HG02884 (cell line): ENCODE measurements around the gene NSD1.
"Not testable (repeated sequence)": the region's sequence is repeated elsewhere in the genome, so short reads cannot be mapped to it uniquely, and the experiment has no call there.

Experiments
- ATAC-seq: cut with Tn5 transposase; IDR thresholded peaks from one replicate; pipeline ENCODE4 v1.9.1; 2021; ENCODE audit warnings: mild to moderate bottlenecking, moderate library complexity; ENCODE audit not compliant: unreplicated experiment

NSD1 gene

GRCh38 chr5:177175336-177175735, 41.8 kb downstream of the NSD1 start:
- ATAC-seq: no peak

DNA sequence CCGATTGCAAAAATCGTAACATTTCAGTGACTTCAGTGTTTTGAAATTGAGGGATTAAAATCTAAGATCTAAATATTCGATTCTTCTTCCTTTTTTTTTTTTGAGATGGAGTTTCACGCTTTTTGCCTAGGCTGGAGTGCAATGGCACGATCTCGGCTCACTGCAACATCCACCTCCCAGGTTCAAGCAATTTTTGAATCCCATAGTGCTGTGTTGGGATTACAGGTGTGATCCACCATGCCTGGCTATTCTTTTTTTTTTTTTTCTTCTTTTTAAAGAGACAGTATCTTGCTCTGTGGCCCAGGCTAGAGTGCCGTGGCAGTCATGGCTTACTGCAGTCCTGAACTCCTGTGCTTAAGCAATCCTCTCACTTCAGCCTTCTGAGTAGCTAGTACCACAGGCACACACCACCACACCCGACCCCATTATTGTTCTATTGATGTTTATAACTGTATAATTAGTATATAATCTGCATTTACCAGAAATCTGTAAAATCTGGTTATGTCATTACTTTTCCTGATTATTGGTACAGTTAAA, 42.7 kb downstream of the NSD1 start:
- ATAC-seq: no peak

DNA sequence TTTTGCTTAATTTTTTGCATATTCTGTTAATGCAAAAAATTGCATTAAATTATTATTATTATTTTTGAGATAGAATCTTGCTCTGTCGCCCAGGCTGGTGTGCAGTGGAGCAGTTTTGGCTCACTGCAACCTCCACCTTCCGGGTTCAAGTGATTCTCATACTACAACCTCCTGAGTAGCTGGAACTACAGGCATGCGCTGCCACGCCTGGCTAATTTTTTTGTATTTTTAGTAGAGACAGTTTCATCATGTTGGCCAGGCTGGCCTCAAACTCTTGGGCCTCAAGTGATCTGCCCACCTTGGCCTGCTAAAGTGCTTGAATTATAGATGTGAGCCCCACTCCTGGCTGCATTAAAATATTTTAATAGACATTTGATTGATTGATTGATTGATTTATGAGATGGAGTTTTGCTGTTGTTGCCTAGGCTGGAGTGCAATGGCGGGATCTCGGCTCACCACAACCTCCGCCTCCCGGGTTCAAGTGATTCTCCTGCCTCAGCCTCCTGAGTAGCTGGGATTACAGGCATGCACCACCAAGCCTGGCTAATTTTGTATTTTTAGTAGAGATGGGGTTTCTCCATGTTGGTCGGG, 44.4 kb downstream of the NSD1 start:
- ATAC-seq: not testable (repeated sequence)

GRCh38 chr5:177178733-177179304, 45.2 kb downstream of the NSD1 start:
- ATAC-seq: no peak

DNA sequence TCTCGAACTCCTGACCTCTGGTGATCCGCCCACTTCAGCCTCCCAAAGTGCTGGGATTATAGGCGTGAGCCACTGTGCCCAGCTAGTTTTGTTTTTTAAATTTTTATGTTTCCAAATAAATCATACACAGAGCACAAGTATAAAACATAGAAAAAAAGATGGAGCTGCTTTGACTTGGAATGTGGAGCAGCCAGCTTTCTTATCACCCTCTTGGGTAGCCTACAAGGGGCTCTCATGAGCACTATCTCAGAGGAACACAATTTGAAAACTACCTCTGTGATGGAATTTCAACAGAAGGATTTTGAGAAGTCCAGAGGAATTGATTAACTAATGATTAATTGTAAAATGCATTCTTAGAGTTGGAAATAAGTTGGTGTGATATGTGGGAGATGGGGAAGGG, 45.9 kb downstream of the NSD1 start:
- no peak for ATAC-seq

GRCh38 chr5:177183142-177183541, 49.6 kb downstream of the NSD1 start:
- ATAC-seq: no peak

- no peak for ATAC-seq
Observed at GRCh38 chr5:177183766-177184360, 50.3 kb downstream of the NSD1 start.

DNA sequence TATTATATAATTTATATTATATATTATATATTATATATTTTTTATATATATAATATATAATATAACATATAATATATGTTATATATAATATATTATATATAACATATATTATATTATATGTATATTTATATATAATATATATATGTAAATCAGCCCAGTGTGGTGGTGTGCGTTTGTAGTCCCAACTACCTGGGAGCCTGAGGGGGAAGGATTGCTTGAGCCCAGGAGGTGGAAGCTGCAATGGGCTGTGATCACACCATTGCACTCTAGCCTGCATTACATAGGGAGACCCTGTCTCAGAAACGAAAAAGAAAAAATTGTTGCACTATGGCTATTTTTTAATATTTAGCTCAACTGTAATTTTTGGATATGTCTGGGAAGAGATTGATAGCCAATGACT, 52.4 kb downstream of the NSD1 start:
- no peak for ATAC-seq

DNA sequence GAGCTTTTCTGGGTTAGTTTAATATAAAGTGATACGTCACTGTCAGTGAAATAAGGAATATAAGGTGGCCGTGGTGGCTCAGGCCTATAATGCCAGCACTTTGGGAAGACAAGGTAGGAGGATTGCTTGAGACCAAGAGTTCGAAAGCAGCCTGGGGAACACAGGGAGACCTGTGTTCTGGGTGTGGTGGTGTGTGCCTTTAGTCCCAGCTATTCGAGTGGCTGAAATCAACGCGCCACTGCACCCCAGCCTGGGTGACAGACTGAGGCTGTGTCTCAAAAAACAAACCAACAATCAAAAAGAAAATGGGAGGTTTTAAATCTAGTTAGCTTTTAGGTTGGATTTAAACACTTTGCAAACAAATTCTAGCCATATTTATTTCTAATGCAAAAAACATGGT, 53.1 kb downstream of the NSD1 start:
- ATAC-seq: no peak

DNA sequence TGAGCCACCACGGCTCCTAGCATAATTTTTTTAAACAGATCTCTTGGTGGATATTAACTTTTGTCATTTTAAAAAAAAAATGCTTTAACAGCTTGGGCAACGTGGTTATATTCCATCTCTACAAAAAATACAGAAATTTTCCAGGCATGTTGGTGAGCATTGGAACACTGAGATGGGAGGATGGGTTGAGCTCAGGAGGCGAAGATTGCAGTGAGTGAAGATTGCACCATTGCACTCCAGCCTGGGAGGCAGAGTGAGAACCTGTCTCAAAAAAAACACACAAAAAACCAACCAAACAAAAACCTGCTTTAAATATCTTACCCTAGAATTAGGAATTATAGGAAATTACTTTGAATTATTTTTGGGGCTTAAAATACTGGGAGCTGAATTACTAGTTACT, 55.2 kb downstream of the NSD1 start:
- ATAC-seq: no peak

DNA sequence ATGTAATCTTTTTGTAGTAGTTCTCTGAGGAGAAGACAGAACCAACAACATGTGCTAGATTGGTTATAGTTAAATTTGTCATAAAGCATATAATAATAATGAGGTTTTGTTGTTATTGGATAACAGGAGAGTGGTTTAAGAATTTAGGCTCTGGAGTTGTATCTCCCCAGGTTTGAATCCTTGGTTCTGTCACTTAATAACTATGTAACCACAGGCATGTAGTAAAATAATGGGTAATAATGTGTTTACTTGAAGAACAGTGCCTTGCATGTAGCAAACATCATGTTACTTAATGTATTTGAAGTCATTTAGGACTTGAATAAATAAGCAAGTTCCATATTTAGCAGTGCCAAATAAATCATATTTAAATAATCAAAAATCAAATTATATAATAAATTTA, 55.8 kb downstream of the NSD1 start:
- ATAC-seq: no peak

DNA sequence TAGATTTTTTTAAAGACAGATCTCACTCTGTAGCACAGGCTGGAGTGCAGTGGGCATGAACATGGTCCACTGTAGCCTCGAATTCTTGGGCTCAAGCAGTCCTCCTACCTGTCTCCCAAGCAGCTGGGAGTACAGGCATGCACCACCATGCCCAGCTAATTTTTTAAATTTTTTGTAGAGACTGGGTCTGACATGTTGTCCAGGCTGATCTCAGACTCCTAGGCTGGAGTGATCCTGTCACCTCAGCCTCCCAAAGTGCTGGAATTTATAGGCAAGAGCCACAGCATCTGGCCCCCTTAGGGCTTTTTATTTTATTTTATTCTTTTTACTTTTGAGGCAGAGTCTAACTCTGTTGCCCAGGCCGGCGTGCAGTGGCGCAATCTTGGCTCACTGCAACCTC, 56.4 kb downstream of the NSD1 start:
- no peak for ATAC-seq

- no peak for ATAC-seq
Observed at GRCh38 chr5:177194268-177194667, 60.7 kb downstream of the NSD1 start.

DNA sequence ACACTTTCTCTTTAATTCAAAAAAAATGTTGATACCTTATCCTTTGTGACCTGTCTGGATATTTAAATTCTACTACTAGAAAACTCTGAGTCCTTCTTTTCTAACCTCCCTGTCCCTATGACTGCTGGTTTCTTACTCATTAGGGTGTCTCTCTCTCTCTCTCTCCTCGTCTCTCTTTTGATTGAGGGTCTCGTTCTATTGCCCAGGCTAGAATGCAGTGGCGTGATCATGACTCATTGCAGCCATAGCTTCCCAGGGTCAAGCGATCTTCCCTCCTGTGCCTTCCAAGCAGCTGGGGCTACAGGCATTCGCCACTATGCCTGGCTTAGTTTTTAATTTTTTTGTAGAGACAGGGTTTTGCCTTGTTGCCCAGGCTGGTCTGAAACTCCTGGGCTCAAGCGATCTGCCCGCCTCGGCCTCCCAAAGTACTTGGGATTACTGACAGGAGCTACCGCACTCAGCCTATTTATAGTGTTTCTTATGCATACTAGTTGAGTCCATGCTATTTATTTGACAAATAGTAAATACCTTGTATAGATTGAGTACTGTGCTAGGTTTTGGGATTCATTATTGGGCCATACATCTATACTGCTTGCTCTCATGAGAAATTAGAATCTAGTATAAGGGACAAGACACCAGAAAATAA, 61.9 kb downstream of the NSD1 start:
- no peak for ATAC-seq

DNA sequence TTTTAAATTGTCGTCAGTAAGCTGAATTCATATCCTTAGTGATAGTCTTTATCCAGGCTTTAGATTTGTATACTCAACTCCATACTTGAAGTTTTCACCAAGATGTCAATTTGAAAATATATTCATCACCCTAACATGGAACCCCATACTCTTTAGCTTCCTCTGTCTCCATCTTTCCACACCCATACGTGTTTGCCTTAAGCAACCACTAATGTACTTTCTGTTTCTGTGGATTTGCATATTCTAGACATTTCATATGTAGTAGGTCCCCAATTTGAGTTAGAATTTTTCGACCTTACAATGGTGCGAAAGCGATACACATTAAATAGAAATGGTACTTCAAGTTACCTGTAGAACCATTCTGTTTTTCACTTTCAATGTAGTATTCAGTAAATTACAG, 65.2 kb downstream of the NSD1 start:
- ATAC-seq: no peak

DNA sequence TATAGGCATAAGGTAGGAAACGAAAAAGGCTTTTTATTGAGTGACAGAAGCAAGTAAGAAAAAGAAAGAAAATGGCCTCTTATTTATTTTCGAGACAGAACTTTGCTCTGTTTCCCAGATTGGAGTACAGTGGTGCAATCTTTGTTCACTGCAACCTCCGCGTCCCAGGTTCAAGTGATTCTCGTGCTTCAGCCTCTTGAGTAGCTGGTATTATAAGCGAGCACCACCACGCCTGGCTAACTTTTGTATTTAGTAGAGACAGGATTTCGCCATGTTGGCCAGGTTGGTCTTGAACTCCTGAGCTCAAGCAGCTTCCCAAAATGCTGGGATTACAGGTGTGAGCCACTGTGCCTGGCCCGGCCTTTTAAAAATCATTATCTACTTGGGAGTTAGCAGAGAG, 70.7 kb downstream of the NSD1 start:
- no peak for ATAC-seq

DNA sequence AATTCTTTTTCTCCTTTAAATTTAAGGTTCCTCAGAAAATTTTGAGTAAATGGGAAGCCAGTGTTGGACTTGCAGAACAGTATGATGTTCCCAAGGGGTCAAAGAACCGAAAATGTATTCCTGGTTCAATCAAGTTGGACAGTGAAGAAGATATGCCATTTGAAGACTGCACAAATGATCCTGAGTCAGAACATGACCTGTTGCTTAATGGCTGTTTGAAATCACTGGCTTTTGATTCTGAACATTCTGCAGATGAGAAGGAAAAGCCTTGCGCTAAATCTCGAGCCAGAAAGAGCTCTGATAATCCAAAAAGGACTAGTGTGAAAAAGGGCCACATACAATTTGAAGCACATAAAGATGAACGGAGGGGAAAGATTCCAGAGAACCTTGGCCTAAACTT, 76.0 kb downstream of the NSD1 start:
- ATAC-seq: no peak

- ATAC-seq: no peak
Observed at GRCh38 chr5:177212242-177212641, 78.7 kb downstream of the NSD1 start.

DNA sequence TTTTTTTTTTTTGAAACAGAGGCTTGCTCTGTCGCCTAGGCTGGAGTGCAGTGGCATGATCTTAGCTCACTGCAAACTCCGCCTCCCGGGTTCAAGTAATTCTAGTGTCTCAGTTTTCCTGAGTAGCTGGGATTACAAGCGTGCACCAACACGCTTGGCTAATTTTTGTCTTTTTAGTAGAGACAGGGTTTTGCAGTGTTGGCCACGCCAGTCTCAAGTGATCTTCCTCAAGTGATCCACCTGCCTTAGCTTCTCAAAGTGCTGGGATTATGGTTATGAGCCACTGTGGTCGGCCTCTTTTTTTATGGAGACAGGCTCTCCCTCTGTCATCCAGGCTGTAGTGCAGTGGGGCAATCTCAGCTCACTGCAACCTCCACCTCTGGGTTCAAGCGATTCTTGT, 87.0 kb downstream of the NSD1 start:
- ATAC-seq: no peak

DNA sequence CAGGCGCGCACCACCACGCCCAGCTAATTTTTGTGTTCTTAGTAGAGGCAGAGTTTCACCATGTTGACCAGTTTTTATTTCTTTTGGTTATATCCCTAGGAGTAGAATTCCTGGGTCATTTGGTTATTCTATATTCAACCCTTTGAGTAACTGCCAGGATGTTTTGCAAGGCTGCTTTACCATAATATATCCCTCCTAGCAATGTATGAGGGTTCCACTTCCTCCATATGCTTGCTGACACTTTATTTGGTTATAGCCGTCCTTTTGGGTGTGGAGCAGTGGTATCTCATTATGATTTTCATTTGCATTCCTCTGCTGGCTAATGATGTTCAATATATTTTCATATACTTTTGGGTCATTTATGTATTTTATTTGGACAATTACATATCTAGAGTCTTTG, 88.7 kb downstream of the NSD1 start:
- ATAC-seq: no peak

- no peak for ATAC-seq
Observed at GRCh38 chr5:177225798-177226197, 92.2 kb downstream of the NSD1 start.

DNA sequence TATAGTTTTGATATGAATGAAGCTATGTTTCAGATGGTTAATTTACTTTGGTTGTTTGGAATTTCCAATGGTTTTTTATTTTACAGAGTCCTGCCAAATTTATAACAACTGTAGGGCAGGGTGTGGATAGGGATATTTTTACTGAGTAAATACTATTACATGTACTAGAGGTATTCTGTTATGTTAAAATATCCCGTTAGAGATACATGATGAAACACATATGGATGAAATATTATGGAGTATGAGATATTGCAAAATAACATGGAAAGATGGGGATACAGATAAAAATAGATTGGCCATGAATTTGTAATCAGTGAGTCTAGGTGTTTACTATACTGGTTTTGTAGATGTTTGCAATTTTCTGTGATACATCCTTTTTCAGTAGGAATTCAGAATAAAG, 93.3 kb downstream of the NSD1 start:
- no peak for ATAC-seq
